ENCODE results near the gene CTNNA3.

CTNNA3 gene

DNA sequence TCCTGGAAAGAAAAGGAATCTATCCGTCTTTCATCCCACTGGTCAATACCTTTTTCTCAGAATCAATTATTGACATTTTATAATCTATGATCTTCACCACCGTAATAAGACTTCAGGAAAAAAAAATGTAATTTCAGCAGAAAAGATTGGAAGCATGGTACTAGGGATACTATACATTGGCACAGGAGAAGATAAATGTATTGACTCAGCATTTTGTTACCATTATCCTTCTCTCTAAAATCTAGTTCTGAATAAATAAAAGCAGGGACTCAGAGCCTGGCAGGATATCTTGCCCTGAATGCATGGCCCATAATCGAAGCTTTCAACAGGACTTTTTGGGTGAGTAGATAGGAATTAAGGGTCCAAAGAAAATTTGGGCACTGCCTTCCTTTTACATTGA lies 649.5 kb downstream of the CTNNA3 start:
- no peak for DNase-seq (ENCODE audit: low read depth in 2 of 3, low spot score in 2 of 3)

GRCh38 chr10:67045404-67045803 lies 650.6 kb downstream of the CTNNA3 start:
- DNase-seq (ENCODE audit: low read depth in 2 of 3, low spot score in 2 of 3), result no peak

- DNase-seq (ENCODE audit: low read depth in 2 of 3, low spot score in 2 of 3), result no peak
Observed at GRCh38 chr10:67043041-67043440, 653.0 kb downstream of the CTNNA3 start.

DNA sequence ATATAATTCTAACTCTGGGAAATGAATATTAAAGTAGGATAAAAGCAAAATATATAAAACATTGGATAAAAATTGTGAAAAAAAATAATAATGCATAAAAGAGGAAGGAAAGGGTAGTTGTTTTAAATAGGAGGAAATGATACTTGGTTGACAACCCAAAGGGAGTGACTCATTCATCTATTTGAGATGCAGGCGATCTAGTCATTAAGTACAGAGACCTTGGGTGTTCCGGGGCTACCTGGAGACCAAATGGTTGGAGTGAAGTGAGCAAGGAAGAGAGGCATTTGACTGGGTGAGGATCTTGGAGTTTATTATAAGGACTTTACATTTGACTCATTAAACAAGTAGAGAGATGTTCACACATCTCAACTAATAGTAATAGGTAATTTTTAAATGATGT lies 659.2 kb downstream of the CTNNA3 start:
- no peak for DNase-seq (ENCODE audit: low read depth in 2 of 3, low spot score in 2 of 3)

DNA sequence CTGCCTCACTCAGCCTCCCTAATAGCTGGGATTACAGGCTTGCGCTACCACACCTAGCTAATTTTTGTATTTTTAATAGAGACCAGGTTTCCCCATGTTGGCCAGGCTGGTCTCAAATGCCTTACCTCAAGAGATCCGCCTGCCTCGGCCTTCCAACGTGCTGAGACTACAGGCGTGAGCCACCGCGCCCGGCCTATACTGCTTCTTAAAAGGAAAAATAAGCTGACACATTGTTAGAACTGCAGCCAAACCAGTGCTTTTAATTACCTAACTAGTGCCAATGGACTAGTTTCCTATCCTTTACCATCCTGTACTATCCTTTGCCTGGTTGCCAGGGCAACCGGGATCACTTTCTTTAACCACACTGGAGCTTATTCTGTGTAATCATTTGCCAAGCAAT lies 662.1 kb downstream of the CTNNA3 start:
- DNase-seq (ENCODE audit: low read depth in 2 of 3, low spot score in 2 of 3), result no peak

- DNase-seq (ENCODE audit: low read depth in 2 of 3, low spot score in 2 of 3), result no peak
Observed at GRCh38 chr10:67022099-67022498, 673.9 kb downstream of the CTNNA3 start.

GRCh38 chr10:67017218-67017617 lies 678.8 kb downstream of the CTNNA3 start:
- no peak for DNase-seq (ENCODE audit: low read depth in 2 of 3, low spot score in 2 of 3)

GRCh38 chr10:67015225-67015624 lies 680.8 kb downstream of the CTNNA3 start:
- no peak for DNase-seq (ENCODE audit: low read depth in 2 of 3, low spot score in 2 of 3)

DNA sequence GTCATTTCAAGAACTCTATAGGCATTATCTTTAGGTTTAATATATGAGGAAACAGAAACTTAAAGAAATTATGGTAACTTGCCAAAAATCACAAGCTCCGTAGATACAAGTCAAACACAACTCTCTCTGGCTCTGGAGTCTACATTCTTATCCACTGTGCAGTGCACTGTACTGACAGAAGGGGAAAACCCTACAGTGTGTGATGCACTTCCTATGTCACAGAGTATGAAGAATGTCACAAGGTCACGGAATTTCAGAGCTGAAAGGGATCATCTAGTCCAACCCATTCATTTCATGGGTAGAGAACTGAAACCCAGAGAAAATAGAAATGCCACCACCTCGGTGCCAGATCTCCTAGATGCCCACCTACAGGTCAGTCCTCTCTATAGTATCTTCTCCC lies 684.0 kb downstream of the CTNNA3 start:
- no peak for DNase-seq (ENCODE audit: low read depth in 2 of 3, low spot score in 2 of 3)

DNA sequence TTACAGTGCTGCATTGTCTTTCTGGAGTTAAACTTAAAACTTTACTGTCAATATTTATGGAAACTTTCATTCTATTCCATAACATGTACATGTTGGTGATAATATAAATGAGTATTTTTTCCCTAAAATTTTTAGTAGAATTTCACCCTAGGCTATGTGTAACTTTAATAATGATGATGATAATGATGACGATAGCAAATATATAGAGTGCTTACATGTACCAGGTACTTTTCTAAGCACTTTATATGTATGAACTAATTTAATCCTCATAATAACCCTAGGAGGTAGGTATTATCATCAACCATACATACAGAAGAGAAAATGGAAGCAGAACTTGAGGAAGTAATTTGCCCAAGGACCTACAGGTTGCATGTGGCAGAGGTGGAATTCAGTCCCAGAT lies 684.5 kb downstream of the CTNNA3 start:
- no peak for DNase-seq (ENCODE audit: low read depth in 2 of 3, low spot score in 2 of 3)

DNA sequence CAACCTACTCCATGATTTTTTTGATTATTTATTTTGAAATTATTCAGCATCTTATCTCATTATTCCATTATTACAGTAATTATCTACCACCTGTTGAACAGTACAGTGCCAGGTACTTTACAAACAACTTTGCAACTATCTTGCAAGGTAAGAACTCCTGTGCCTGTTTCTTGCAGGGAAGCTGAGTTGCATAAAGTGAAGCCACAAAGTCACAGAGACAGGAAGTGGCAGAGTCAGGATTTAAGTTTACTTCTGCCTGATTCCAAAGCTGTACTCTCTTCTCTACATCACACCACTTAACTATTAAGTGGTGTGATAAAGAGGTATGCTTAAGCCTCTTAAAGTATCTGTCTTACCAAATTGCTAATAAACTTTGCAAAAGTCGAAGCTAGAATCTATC lies 690.0 kb downstream of the CTNNA3 start:
- no peak for DNase-seq (ENCODE audit: low read depth in 2 of 3, low spot score in 2 of 3)

DNA sequence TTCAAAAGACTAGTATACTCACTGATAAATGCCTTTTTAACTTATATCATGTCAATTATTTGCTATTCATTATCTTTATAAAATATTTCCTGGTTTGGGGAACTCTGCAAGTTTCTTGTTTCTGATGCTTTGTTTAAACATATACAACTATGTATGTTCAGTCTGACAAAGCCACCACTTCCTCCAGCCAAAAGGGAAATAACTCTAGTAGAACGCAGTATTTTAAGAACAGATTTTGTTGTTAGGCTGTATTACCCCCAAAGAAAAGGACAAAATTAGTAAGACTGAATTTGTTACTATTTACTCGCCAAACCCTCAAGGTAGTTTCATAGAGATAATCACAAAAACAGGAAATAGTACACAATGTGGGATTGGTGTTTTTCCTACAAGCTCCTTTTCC lies 691.3 kb downstream of the CTNNA3 start:
- no peak for DNase-seq (ENCODE audit: low read depth in 2 of 3, low spot score in 2 of 3)

- DNase-seq (ENCODE audit: low read depth in 2 of 3, low spot score in 2 of 3), result no peak
Observed at GRCh38 chr10:66999762-67000545, 696.0 kb downstream of the CTNNA3 start.

- no peak for DNase-seq (ENCODE audit: low read depth in 2 of 3, low spot score in 2 of 3)
Observed at GRCh38 chr10:66996996-66997395, 699.0 kb downstream of the CTNNA3 start.

DNA sequence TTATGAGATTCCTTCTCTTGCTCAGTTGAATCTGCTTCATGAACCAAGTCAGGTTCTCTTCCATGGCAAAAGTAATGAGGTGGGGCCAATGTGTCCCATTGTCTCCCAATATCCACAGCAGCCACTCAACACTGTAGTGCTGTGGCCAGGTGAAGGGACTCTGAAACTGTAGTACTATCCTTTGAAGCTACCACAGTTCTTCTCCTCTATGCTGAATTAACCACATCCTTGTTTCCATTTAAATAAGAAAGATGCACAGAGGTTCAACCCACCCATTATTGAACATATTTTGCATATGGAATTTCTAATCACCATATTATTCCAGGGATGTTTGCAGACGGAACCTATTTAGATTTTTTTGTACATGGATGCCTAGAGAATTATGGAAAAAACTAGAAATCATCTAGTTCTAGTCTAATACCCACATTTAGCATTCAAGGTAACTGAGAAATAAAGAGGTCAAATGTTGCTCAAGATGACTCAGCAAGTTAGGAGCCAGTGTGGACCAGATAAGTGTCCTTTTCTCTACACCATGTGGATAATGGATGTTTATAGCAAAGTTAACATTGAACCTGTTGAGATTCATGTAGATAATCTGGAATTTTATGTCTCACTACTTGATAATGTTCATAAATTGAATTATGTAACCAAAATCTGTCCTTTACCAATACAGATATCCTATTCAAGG lies 705.7 kb downstream of the CTNNA3 start:
- no peak for DNase-seq (ENCODE audit: low read depth in 2 of 3, low spot score in 2 of 3)

DNA sequence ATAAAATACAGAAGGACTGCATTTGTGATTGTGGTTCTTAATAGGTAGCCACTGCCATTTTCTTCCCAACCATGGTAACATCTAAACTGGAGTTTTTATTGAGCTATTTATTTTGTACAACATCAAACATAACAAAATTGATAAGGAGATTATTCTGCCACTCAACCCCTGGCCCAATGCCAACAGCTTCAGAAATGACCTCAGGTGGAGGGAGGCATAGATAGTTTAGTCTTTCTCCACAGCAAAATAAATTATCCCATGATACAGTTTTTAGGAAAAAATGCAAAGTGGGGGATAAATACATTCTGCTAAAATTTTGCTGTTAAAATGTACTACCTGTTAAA lies 712.5 kb downstream of the CTNNA3 start:
- DNase-seq (ENCODE audit: low read depth in 2 of 3, low spot score in 2 of 3), result no peak

DNA sequence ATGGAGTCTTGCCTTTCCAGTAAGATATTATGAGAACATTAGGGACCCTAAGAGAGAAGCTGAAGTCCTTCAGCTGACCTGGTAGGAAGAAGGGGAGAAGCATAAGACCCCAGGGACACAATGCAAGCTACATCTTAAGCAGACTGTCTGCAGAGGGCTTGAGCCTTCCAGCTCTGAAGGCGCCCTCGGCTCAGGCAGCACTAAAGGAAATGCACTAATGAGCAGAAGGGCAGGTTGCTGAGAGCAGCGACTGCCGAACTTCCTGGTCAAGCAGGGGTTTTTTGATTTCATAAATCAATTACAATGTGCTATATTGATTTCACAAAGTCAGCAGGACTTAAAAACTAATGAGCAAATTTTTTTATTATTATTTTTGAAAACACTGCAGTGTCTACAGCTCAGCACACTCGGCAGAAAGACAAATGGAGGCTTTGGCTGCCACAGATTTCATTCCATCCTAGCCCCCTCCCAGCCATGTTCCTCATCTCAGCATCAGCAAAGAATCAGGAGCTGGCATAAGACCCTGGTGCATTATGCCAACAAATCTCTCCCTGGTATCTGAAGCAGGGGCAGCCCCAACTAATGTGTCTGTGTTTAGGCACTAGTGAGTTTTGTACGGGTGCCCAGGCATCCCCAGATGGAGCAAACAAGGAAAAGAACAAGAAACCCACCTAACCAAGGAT lies 713.1 kb downstream of the CTNNA3 start:
- DNase-seq (ENCODE audit: low read depth in 2 of 3, low spot score in 2 of 3), result no peak

DNA sequence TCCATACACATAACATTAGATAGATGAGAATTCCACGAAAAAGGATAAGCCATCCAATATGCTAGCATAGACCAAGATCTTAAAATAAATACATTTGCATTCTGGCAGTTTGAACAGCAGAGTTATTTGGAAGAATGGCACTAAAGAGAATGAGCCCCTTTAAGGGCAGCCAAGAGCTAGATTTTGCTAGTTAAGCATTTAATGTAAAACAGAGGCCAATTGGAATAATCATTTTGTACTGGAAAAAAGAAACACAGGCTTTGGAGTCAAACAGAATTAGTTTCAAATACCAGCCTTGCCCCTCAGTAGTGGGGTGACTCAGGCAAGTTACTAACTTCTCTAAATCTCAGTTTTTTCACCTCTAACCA lies 714.0 kb downstream of the CTNNA3 start:
- DNase-seq (ENCODE audit: low read depth in 2 of 3, low spot score in 2 of 3), result no peak

- no peak for DNase-seq (ENCODE audit: low read depth in 2 of 3, low spot score in 2 of 3)
Observed at GRCh38 chr10:66981361-66982052, 714.5 kb downstream of the CTNNA3 start.

GRCh38 chr10:66980246-66980815 lies 715.7 kb downstream of the CTNNA3 start:
- no peak for DNase-seq (ENCODE audit: low read depth in 2 of 3, low spot score in 2 of 3)

DNA sequence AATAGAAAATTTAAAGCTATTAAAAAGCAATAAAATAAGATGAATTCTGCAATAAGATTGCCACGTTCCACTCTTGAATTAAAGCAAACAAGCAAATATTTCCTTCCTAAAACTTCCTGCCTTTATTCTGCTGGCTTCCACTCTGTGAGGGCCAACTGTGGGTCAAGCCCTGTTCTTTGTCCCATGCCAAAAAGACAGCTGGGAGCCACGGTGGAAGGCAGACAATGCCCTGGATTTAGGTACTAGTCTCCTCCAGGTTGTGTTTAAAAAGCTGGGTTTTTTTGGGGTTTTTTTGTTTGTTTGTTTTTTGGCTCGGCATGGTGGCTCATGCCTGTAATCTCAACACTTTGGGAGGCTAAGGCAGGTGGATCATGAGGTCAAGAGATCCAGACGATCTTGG lies 731.0 kb downstream of the CTNNA3 start:
- no peak for DNase-seq (ENCODE audit: low read depth in 2 of 3, low spot score in 2 of 3)

DNA sequence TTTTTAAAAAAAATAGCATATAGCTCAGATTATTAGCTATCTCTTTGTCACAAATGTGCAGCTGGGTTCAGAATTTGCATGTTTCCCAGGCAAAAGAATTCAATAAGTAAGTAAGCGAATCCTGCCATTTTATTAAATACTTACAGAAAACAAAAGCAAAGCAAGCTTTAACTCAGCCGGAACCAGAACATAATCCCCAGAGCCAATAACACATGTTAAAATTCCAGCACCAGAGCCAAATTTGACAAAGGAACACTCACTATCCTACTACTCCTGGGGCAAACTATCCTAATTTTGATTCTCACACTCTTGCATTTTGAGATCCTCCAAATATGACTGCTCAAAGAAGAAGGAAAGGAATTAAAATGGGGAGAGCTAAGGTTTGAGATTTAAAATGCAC lies 737.5 kb downstream of the CTNNA3 start:
- no peak for DNase-seq (ENCODE audit: low read depth in 2 of 3, low spot score in 2 of 3)
